DOHH2 (cell line): ENCODE results near the gene CYP46A1.

Experiments
- CTCF ChIP-seq: fragments of 200-600 bp; sonication (generic); IDR thresholded peaks from one replicate; pipeline ENCODE4 v1.5.1; 2014; ENCODE audit warnings: antibody characterized with exemption, mild to moderate bottlenecking, low read depth, low read length; ENCODE audit not compliant: poor library complexity, severe bottlenecking
- EZH2phosphoT487 ChIP-seq: fragments of 200-600 bp; sonication (generic); IDR thresholded peaks from 2 replicates; pipeline ENCODE4 v1.6.1; 2017; ENCODE audit warnings: borderline replicate concordance, mild to moderate bottlenecking, antibody characterized with exemption, low read length, moderate library complexity, mixed read lengths

- TF ChIP-seq CTCF: no peak
- no peak for TF ChIP-seq EZH2phosphoT487
Measured at GRCh38 chr14:99756796-99757195, 72.7 kb downstream of the CYP46A1 start.
